Activated CD8-positive, alpha-beta T cell treated with anti-CD3 and anti-CD28 coated beads, Interleukin-2, amount 10 ng/mL, durations not matched to agents 7 days and 5 days (primary cell): ENCODE measurements around the gene NFIA. TPM values are rescaled to one million over a fixed set of nuclear protein-coding genes. Genes with fewer than 3 reads are reported as not detected.

Source experiments
- ATAC-seq: fragments of 150-1000 bp; cut with Tn5 transposase; one replicate; pipeline ENCODE4 v1.10.0; 2021; ENCODE audit warnings: moderate library complexity
- CTCF ChIA-PET: fragments of 350-600 bp; sonication (Branson Sonifier 250); formaldehyde crosslinking; loops from one replicate; lab custom pipeline; 2021; ENCODE audit warnings: antibody characterized with exemption; lab: Charles Lee
- POLR2A ChIA-PET: fragments of 350-600 bp; sonication (Branson Sonifier 250); formaldehyde crosslinking; loops from one replicate; lab custom pipeline; 2021; ENCODE audit warnings: antibody characterized with exemption; lab: Charles Lee
- DNase-seq: peaks from one replicate; pipeline ENCODE4 v3.0.0-alpha.2; 2020
- H3K27ac Mint-ChIP-seq: one replicate; pipeline ENCODE4 v1.8.0; 2021; ENCODE audit warnings: mild to moderate bottlenecking, mixed read lengths
- H3K27me3 Mint-ChIP-seq: one replicate; pipeline ENCODE4 v1.8.0; 2021; ENCODE audit warnings: low read depth, mixed read lengths
- H3K36me3 Mint-ChIP-seq: one replicate; pipeline ENCODE4 v1.8.0; 2021; ENCODE audit warnings: low read depth, mixed read lengths
- H3K4me1 Mint-ChIP-seq: one replicate; pipeline ENCODE4 v1.8.0; 2021; ENCODE audit warnings: low read depth, mixed read lengths
- H3K4me3 Mint-ChIP-seq: one replicate; pipeline ENCODE4 v1.8.0; 2021; ENCODE audit warnings: mild to moderate bottlenecking, mixed read lengths
- H3K9me3 Mint-ChIP-seq: one replicate; pipeline ENCODE4 v1.8.0; 2022; ENCODE audit warnings: mixed read lengths; ENCODE audit not compliant: insufficient read depth
- total RNA-seq, 2 experiments: library from RNA; stranded (reverse); gene quantifications; one replicate each; pipeline ENCODE4 v1.2.3, GENCODE V29; 2021

NFIA gene
- total RNA-seq, 2 experiments from 2014 or later: 0.66 to 0.78 TPM

- Mint-ChIP-seq H3K27me3 (peaks cover 6% of the 10 kb centered on the region), H3K4me3 (no peak overlapping the region), H3K27ac (no peak overlapping the region), H3K9me3 (no peaks in the 10 kb centered on the region), H3K4me1 (no peaks in the 10 kb centered on the region), H3K36me3 (no peaks in the 10 kb centered on the region)
- POLR2A ChIA-PET: no interaction called here
- DNase-seq (no peak), ATAC-seq (no peak)
- CTCF ChIA-PET: no interaction called here
Measured at GRCh38 chr1:61222240-61222639, 139.9 kb downstream of the NFIA start.

- Mint-ChIP-seq H3K27ac (no peak overlapping the region), H3K4me3 (no peak overlapping the region), H3K36me3 (no peaks in the 10 kb centered on the region), H3K27me3 (peaks cover 6% of the 10 kb centered on the region), H3K4me1 (no peaks in the 10 kb centered on the region), H3K9me3 (no peaks in the 10 kb centered on the region)
- CTCF ChIA-PET: no interaction called here
- DNase-seq (no peak), ATAC-seq (no peak)
- POLR2A ChIA-PET: no interaction called here
Measured at GRCh38 chr1:61223140-61223539, 140.8 kb downstream of the NFIA start.

DNA sequence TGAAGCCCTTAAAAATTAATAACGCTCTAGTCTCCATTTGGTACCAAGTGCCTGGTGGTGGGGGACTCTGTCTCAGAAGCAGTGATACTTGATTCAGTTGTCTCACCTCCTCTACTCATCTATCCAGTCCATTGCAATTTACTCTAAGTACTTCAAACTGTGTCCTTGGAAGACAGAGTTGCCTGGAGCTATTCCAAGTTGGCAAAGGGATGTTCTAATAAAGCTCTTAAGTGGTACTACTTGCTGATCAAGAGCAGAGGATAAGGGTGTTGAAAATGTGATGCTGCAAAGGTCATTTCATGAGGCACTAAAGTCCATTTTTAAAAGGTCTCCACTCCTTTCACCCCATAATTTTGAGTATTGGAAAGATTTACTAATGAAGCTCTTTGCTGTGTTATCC, 142.2 kb downstream of the NFIA start:
- Mint-ChIP-seq H3K27me3 (peaks cover 6% of the 10 kb centered on the region), H3K4me1 (no peaks in the 10 kb centered on the region), H3K9me3 (no peaks in the 10 kb centered on the region), H3K36me3 (no peaks in the 10 kb centered on the region), H3K27ac (no peak overlapping the region), H3K4me3 (no peak overlapping the region)
- ATAC-seq: no peak
- DNase-seq: no peak
- CTCF ChIA-PET: no interaction called here
- POLR2A ChIA-PET: no interaction called here

DNA sequence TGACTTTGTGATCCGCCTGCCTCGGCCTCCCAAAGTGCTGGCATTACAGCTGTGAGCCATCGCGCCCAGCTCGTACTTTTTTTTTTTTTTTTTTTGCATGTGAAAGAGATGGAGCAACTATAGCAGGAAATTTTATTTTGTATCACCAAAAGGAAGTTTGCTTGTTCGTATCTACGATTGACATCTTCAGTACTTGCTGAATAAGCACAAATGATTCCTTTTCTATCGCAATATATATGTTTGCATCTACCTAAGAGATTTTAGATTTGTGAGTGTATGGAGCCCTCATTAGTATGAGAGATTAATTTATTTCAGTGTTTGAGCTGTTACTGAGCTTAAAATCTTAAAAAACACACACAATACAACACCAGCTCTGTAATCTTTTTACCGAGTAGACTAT, 143.1 kb downstream of the NFIA start:
- Mint-ChIP-seq H3K27ac (no peak overlapping the region), H3K27me3 (peaks cover 9% of the 10 kb centered on the region), H3K4me1 (no peaks in the 10 kb centered on the region), H3K36me3 (no peaks in the 10 kb centered on the region), H3K4me3 (no peak overlapping the region), H3K9me3 (no peaks in the 10 kb centered on the region)
- DNase-seq: no peak
- ChIA-PET CTCF (interaction anchor here (0.6 to 0.7 kb wide), 2 partner anchors 19 to 796 kb away, joined by 3 read pairs; no protein-coding TSS in a partner anchor), POLR2A (no interaction called here)
- no peak for ATAC-seq

- Mint-ChIP-seq H3K4me1 (no peaks in the 10 kb centered on the region), H3K9me3 (no peaks in the 10 kb centered on the region)
- CTCF ChIA-PET: no interaction called here
Measured at GRCh38 chr1:61226791-61227567, 144.6 kb downstream of the NFIA start.

DNA sequence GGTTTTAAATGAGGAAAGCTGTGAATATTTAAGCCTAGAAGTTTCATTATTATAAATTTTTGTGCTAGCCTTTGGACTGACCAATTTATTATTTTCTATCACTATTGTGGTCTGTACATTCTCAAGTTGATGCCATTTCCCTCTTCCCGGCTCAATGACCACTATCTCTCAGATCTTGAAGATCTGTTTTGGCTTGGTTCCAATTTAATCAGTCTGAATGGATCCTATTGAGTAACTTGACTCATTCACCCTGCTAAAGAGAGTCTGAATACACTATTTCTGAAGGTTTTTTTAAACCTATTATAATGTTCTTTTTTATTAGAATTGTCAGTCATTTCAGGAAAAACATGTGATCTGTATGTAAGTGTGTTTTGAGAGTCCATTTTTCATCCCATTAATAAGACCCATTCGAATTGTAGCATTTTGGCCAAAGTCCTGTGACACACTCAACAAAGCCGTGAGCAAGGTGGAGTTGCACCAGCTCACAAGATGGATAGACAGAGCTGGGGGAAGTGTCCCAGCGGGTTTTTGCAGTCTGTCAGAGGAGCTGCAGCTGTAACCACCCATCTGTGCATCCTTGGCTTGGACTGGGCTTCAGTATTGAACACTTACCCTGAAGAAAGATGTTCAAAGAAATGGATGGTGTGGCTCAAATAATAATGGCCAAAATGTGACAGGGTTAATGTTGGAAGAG, 145.6 kb downstream of the NFIA start:
- CTCF ChIA-PET: no interaction called here
- no peak overlapping the region for H3K27ac Mint-ChIP-seq
- ATAC-seq (no peak), DNase-seq (no peak)
- H3K27me3 Mint-ChIP-seq: peaks cover 6% of the 10 kb centered on the region
- no peak overlapping the region for H3K4me3 Mint-ChIP-seq
- no peaks in the 10 kb centered on the region for H3K36me3 Mint-ChIP-seq
- POLR2A ChIA-PET: no interaction called here
- H3K4me1 Mint-ChIP-seq: no peaks in the 10 kb centered on the region
- no peaks in the 10 kb centered on the region for H3K9me3 Mint-ChIP-seq

More at GRCh38 chr1:61226791-61227567, 144.6 kb downstream of the NFIA start:
- DNase-seq: no peak
- no peaks in the 10 kb centered on the region for H3K36me3 Mint-ChIP-seq
- H3K27me3 Mint-ChIP-seq: peaks cover 8% of the 10 kb centered on the region
- H3K27ac Mint-ChIP-seq: no peak overlapping the region
- no peak for ATAC-seq
- POLR2A ChIA-PET: no interaction called here
- no peak overlapping the region for H3K4me3 Mint-ChIP-seq

- no peaks in the 10 kb centered on the region for H3K9me3 Mint-ChIP-seq
- H3K27me3 Mint-ChIP-seq: peaks cover 6% of the 10 kb centered on the region
- H3K4me1 Mint-ChIP-seq: no peaks in the 10 kb centered on the region
- H3K27ac Mint-ChIP-seq: no peak overlapping the region
- DNase-seq (no peak), ATAC-seq (no peak)
- H3K4me3 Mint-ChIP-seq: no peak overlapping the region
- ChIA-PET POLR2A (no interaction called here), CTCF (interaction anchor here (1.2 kb wide), 1 partner anchor 180 kb away, joined by 4 read pairs; no protein-coding TSS in a partner anchor)
- no peaks in the 10 kb centered on the region for H3K36me3 Mint-ChIP-seq
Measured at GRCh38 chr1:61230523-61230922, 148.2 kb downstream of the NFIA start.

DNA sequence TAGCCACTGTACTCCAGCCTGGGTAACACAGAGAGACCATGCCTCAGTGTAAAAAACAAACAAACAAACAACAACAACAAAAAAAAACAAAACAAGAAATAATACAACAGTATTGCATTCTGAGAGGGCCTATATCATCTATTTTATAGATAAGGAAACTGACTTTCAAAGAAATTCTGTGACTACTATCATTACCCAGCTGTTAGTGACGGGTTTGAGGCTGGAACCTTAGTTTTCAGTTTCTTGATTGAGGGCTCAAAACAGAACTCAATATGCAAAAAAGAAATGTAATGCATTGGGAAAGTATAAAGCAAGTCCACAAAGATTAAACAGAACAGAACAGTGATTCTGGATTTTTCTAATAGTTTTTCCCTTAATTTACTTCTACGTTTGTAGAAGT, 149.4 kb downstream of the NFIA start:
- no peak overlapping the region for H3K27ac Mint-ChIP-seq
- no peaks in the 10 kb centered on the region for H3K36me3 Mint-ChIP-seq
- peaks cover 6% of the 10 kb centered on the region for H3K27me3 Mint-ChIP-seq
- DNase-seq: no peak
- ChIA-PET POLR2A (no interaction called here), CTCF (no interaction called here)
- H3K4me3 Mint-ChIP-seq: no peak overlapping the region
- no peaks in the 10 kb centered on the region for H3K4me1 Mint-ChIP-seq
- no peaks in the 10 kb centered on the region for H3K9me3 Mint-ChIP-seq
- ATAC-seq: no peak

- Mint-ChIP-seq H3K9me3 (no peaks in the 10 kb centered on the region), H3K27ac (no peak overlapping the region), H3K27me3 (peaks cover 6% of the 10 kb centered on the region), H3K36me3 (no peaks in the 10 kb centered on the region), H3K4me3 (no peak overlapping the region), H3K4me1 (no peaks in the 10 kb centered on the region)
- DNase-seq (no peak), ATAC-seq (no peak)
- ChIA-PET POLR2A (no interaction called here), CTCF (no interaction called here)
Measured at GRCh38 chr1:61233121-61233660, 150.8 kb downstream of the NFIA start.

GRCh38 chr1:61234587-61234919, 152.2 kb downstream of the NFIA start:
- CTCF ChIA-PET: no interaction called here
- POLR2A ChIA-PET: no interaction called here
- Mint-ChIP-seq H3K36me3 (no peaks in the 10 kb centered on the region), H3K27me3 (peaks cover 6% of the 10 kb centered on the region), H3K4me3 (no peak overlapping the region), H3K27ac (no peak overlapping the region), H3K9me3 (no peaks in the 10 kb centered on the region), H3K4me1 (no peaks in the 10 kb centered on the region)
- ATAC-seq: no peak
- DNase-seq: no peak

GRCh38 chr1:61237147-61237546, 154.8 kb downstream of the NFIA start:
- Mint-ChIP-seq H3K36me3 (no peaks in the 10 kb centered on the region), H3K27me3 (no peaks in the 10 kb centered on the region), H3K9me3 (no peaks in the 10 kb centered on the region), H3K27ac (no peak overlapping the region), H3K4me1 (no peaks in the 10 kb centered on the region), H3K4me3 (no peak overlapping the region)
- DNase-seq (no peak), ATAC-seq (no peak)
- ChIA-PET CTCF (no interaction called here), POLR2A (interaction anchor here (0.8 kb wide), 1 partner anchor 1269 kb away, joined by 3 read pairs; no protein-coding TSS in a partner anchor)

- ChIA-PET CTCF (no interaction called here), POLR2A (interaction anchor here (0.8 kb wide), 1 partner anchor 1269 kb away, joined by 3 read pairs; no protein-coding TSS in a partner anchor)
- Mint-ChIP-seq H3K4me3 (no peak overlapping the region), H3K36me3 (no peaks in the 10 kb centered on the region), H3K27ac (no peak overlapping the region), H3K4me1 (no peaks in the 10 kb centered on the region), H3K27me3 (no peaks in the 10 kb centered on the region), H3K9me3 (no peaks in the 10 kb centered on the region)
- DNase-seq (no peak), ATAC-seq (no peak)
Measured at GRCh38 chr1:61237659-61238358, 155.4 kb downstream of the NFIA start.
